Cardiac muscle cell (in vitro differentiated cells and primary cell): ENCODE results near the gene SLC9A3. TPM values are rescaled to one million over a fixed set of nuclear protein-coding genes. Genes with fewer than 3 reads are reported as not detected.

ENCODE experiments used
- DNase-seq, 2 donors: peaks; one replicate each; pipeline versions ENCODE4 v3.0.0 to v3.0.0-alpha.2; 2010 to 2017; ENCODE audit warnings: low read depth in 1 of 2, low spot score in 1 of 2
- H3K27ac ChIP-seq: fragments of 200-600 bp; sonication (generic); 2 replicates; pipeline ENCODE4 v1.5.1; 2016
- H3K27me3 ChIP-seq: fragments of 200-600 bp; sonication (generic); 2 replicates; pipeline ENCODE4 v1.6.0; 2016; ENCODE audit warnings: control low read depth
- H3K36me3 ChIP-seq: fragments of 200-600 bp; sonication (generic); 2 replicates; pipeline ENCODE4 v1.5.1; 2016; ENCODE audit warnings: control low read depth
- H3K4me1 ChIP-seq: fragments of 200-600 bp; sonication (generic); 2 replicates; pipeline ENCODE4 v1.8.1; 2017; ENCODE audit warnings: low read depth, mild to moderate bottlenecking, mixed run types
- H3K4me3 ChIP-seq: fragments of 200-600 bp; sonication (generic); 2 replicates; pipeline ENCODE4 v1.5.1; 2016; ENCODE audit warnings: mild to moderate bottlenecking
- H3K9me3 ChIP-seq: fragments of 200-600 bp; sonication (generic); 2 replicates; pipeline ENCODE4 v1.5.1; 2017; ENCODE audit warnings: low read depth, mild to moderate bottlenecking, control low read depth
- CTCF ChIP-seq: IDR thresholded peaks from 2 replicates; pipeline ENCODE4 v1.5.1; 2012; ENCODE audit warnings: low read depth, mild to moderate bottlenecking, low read length
- polyA plus RNA-seq: library from polyadenylated mRNA; unstranded; fragments of >200 nt; fragmentation: Nextera tagmentation; extraction: Ambion mirVana; gene quantifications from 2 replicates; pipeline ENCODE4 v1.2.1, GENCODE V29; 2016
- total RNA-seq: library from RNA; depleted of rRNA; stranded (reverse); fragments of >200 nt; gene quantifications from 2 replicates; pipeline ENCODE4 v1.2.3, GENCODE V29; 2016

Gene SLC9A3
- total and polyA plus RNA-seq, 2 experiments from 2014 or later, result 4.8 to 15.3 TPM

- H3K36me3 ChIP-seq, result no peaks in the 10 kb centered on the region
- H3K4me1 ChIP-seq, result peaks cover 14% of the 10 kb centered on the region
- peak; percentile 82 to 94 for DNase-seq
- no peaks in the 10 kb centered on the region for H3K9me3 ChIP-seq
- H3K27me3 ChIP-seq, result peaks cover 18% of the 10 kb centered on the region
- no peak for TF ChIP-seq CTCF
- peak overlapping the region; percentile 88 for H3K4me3 ChIP-seq
- peak overlapping the region; percentile 48 for H3K27ac ChIP-seq
Observed at GRCh38 chr5:472656-473550, 51.3 kb downstream of the SLC9A3 start.

DNA sequence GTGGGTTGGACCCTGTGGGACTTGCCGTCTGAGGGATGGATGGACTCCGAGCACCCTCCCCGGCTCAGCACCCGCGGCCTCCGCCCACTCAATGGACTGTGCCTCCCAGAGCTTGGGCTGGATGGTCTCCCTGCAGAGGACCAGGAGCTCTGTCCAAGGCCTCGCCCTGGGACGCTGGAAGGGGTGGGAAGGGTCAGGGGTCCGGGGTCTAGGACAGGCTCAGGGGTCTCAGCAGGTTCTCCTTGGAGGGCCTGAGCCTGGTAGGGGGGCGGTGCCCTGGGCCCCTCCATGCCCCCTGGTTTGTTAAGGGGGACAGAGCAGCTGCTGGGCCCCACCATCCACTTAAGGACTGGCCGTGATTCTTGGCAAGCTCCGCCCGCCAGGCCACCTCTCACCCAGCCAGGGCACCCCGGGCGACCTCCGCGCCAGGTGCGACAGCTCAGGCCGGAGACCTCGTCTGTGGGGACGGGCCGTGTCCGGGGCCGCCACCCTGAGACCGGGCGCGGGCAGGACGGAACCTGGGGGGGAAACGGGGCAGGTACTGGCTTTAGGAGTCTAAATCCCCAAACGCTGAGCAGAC is 52.1 kb downstream of the SLC9A3 start:
- DNase-seq, result peak; percentile 20 to 26
- Histone ChIP-seq H3K27ac (peak overlapping the region; percentile 48), H3K36me3 (no peaks in the 10 kb centered on the region), H3K4me3 (peak overlapping the region; percentile 58), H3K9me3 (no peaks in the 10 kb centered on the region), H3K4me1 (peaks cover 14% of the 10 kb centered on the region), H3K27me3 (peaks cover 18% of the 10 kb centered on the region)
- TF ChIP-seq CTCF, result no peak

DNA sequence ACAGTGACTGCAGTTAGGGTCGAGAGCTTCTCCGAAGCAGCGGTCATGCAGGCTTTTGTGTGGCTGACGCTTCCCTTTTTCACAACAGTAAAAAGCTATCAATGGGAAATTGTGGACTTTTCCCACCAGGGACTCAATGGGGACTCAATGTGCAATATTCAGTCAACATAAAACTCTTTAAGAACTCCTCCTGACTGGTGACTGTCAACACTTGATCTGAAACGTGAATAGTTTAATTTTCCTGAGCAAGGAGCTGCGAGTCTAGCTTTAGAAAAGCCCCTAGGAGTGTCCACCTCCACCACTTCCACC is 52.5 kb downstream of the SLC9A3 start:
- Histone ChIP-seq H3K9me3 (no peaks in the 10 kb centered on the region), H3K36me3 (no peaks in the 10 kb centered on the region), H3K4me3 (peak overlapping the region; percentile 58), H3K4me1 (peaks cover 14% of the 10 kb centered on the region), H3K27ac (no peak overlapping the region), H3K27me3 (peaks cover 18% of the 10 kb centered on the region)
- TF ChIP-seq CTCF, result no peak
- no peak for DNase-seq

- H3K27me3 ChIP-seq, result peaks cover 15% of the 10 kb centered on the region
- no peak overlapping the region for H3K4me3 ChIP-seq
- H3K27ac ChIP-seq, result no peak overlapping the region
- no peak for DNase-seq
- H3K36me3 ChIP-seq, result no peaks in the 10 kb centered on the region
- no peak for TF ChIP-seq CTCF
- no peaks in the 10 kb centered on the region for H3K9me3 ChIP-seq
- H3K4me1 ChIP-seq, result peaks cover 14% of the 10 kb centered on the region
Observed at GRCh38 chr5:470961-471749, 53.1 kb downstream of the SLC9A3 start.

DNA sequence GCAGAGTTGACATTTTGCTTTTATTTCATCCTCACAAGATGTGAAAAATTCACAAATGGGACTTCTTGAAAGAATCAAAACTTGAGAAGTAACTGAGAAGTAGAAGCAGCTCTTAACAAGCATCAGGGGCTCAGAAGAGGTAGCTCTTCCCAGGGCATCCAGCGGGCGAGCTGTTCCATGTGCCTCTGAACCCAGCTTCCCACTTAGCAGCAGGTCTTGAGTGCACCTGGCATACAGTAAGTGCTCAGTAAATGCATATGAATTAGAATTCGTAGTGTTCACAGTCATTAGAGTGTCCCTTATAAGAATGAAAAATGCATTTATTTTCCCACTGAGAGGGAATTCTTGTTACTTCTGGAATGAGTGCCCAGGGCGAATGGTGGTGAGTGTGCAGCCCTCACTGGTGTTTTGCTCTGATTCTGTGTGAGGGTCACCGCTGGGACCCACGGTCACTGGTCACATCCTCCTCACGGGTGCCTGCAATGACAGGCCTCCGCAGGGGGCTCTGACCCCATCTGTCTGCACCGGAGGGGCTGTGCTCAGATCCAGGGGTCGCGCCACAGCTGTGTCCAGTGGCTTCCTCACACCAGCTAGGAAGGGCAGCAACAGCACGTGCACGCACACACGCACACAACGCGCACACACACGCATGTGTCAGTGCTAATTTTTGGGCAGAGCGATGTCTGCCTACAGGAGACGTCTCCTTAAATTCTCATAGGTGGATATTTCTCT is 54.3 kb downstream of the SLC9A3 start:
- Histone ChIP-seq H3K27me3 (peaks cover 2% of the 10 kb centered on the region), H3K4me1 (peaks cover 11% of the 10 kb centered on the region), H3K27ac (no peak overlapping the region), H3K9me3 (no peaks in the 10 kb centered on the region), H3K36me3 (peaks cover 3% of the 10 kb centered on the region), H3K4me3 (no peak overlapping the region)
- no peak for DNase-seq
- TF ChIP-seq CTCF, result no peak
